Left renal cortex interstitium (tissue), 4 donors: ENCODE results near the gene ELAC1. TPM values are rescaled to one million over a fixed set of nuclear protein-coding genes. Genes with fewer than 3 reads are reported as not detected.
"Not testable (repeated sequence)": the region's sequence is repeated elsewhere in the genome, so short reads cannot be mapped to it uniquely, and the experiment has no call there.

ENCODE experiments used
- DNase-seq, 4 donors: peaks; one replicate each; pipeline ENCODE4 v3.0.0-alpha.2; 2013; ENCODE audit warnings: low read depth in 4 of 4, low spot score in 2 of 4, missing footprints in 1 of 4
- polyA plus RNA-seq, 4 donors: library from polyadenylated mRNA; unstranded; fragments of 120-200 nt; gene quantifications; one replicate each; pipeline ENCODE4 v1.2.1, GENCODE V29; 2013; ENCODE audit not compliant: insufficient read length in 4 of 4

The ELAC1 gene, protein sequence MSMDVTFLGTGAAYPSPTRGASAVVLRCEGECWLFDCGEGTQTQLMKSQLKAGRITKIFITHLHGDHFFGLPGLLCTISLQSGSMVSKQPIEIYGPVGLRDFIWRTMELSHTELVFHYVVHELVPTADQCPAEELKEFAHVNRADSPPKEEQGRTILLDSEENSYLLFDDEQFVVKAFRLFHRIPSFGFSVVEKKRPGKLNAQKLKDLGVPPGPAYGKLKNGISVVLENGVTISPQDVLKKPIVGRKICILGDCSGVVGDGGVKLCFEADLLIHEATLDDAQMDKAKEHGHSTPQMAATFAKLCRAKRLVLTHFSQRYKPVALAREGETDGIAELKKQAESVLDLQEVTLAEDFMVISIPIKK
- 10 to 100 TPM; 15.4 to 17.9 (median 17.0) TPM for polyA plus RNA-seq

DNA sequence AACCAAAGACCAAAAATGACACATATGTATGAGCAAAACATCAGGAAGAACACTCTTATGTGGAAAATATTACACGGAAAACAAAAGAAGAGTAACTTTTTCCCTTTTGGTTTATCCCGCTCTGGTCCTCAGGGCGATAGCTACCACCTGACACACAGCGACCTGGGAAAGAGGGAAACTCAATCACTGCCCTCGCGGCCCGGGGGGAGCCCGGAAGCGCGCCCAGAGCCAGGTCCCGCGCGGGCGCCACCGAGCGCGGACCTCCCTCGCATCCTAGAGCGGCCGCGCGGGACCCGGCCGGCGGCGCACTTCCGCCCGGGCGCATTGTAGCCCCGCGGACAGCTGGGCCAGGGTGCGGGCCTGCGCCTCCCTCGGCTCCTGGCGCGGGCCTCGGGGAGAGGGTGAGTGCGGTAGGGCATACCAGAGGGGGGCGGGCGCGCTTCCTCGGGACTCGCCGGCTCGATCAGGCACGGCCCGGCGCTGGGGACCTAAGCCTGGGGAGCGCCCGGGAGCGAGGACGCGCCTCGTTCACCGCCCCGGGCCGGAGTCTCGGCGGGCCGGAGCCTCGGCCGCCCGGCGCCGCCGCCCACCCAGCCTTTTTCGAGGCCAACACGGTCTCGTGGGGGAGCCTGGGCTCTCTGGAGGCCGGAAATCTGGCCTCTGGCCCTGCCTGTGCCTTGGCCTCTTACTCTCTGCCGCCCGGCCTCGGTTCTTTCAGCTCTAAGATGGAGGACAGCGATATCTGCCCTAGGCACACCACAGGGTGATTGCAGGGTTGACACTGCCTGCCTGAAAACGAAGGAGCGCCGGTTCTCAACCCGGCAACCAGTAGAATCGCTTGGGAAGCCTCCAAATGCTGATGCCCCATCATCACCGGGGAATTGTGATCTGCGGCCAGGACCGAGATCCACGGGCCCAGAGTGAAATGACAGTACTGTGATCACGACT, at the start of gene ELAC1:
TSS of gene ELAC1 (plus strand) at position 327 of the 948 bp plus-strand sequence. CDS start 6,365 bp downstream, outside the sequence.
- DNase-seq: peak; percentile 55 to 70 (median 64)

DNA sequence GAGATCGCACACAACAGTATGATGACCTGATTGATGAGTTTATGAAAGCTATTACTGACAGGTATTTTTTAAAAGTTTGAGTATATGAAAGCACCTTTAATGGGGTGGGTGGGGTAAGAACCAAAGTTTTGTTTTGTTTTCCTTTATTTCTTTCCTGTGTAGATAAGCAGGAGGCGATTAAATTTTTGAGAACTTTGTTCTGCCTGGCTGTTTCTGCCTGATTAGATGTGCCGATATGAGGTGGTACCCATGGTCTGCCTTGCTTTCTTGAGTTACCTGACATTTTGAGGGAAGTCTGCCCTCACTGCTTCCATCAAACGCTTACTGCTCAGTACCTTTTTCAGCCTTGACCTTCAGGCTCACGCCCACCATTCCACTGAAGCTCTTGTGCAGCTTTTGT, 49.7 kb upstream of the ELAC1 start:
- no peak for DNase-seq

DNA sequence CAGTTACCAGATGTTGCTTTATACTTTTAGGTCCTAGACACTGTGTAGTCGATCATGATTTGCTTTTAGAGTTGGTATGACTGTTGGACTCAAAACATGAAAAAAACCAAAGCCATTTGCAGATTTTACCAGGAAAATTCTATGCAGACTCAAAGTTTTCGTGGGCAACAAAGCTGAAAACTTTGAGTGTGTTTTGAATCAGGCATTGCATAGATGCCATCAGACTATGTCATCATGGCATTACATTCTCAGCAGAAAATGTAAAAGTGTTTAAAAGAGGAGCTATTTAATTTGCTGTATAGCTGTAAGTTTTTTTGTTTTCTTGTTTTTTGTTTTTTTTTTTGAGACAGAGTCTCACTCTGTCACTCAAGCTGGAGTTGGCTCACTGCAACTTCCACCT, 43.5 kb upstream of the ELAC1 start:
- no peak for DNase-seq

DNA sequence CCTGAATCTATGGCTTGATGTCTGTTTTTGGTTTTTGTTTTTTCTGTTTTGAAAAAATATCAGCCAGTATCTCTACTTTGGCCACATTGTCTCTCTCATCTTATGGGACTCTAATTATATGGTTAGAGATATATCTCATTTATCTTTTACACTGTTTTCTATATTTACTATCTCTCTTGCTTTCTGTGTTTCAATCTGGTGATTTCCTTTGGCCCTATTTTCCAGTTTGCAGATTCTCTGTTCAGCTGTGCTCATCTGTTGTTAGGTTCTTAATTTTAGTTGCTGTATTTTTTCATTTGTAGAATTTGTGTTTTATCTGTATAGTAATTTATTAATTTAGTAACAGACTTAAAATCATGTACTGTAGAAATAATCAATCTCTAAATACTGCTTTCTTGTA, 41.3 kb upstream of the ELAC1 start:
- no peak for DNase-seq

DNA sequence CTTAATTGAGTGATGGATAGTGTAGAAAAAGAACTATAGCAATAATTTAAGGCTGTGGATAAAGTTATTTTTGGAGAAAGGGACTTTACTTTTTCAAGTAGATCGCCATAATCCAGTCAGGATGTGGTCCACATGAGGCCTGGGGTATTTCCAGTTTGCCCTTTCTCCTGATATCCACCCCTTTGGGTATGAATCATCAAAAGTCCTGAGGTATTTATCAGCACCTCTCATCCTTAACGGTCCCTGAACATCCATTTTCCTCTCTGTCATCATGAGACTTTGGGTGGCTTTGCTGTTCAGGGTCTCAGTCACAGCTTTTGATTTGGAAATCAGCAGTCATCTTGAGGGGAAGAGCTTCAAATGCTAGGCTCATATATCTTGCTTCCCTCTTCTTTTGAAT, 39.3 kb upstream of the ELAC1 start:
- no peak for DNase-seq

DNA sequence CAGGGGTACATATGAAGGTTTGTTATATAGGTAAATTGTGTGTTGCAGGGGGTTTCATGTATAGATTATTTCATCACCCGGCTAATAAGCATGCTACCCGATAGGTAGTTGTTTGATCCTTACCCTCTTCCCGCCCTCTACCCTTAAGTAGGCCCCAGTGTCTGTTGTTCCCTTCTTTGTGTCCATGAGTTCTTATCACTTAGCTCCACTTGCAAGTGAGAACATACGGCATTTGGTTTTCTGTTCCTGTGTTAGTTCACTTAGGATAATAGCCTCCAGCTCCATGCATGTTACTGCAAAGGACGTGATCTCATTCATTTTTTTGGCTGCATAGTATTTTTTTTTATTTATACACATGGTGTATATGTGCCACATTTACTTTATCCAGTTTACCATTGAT, 34.2 kb upstream of the ELAC1 start:
- no peak for DNase-seq

DNA sequence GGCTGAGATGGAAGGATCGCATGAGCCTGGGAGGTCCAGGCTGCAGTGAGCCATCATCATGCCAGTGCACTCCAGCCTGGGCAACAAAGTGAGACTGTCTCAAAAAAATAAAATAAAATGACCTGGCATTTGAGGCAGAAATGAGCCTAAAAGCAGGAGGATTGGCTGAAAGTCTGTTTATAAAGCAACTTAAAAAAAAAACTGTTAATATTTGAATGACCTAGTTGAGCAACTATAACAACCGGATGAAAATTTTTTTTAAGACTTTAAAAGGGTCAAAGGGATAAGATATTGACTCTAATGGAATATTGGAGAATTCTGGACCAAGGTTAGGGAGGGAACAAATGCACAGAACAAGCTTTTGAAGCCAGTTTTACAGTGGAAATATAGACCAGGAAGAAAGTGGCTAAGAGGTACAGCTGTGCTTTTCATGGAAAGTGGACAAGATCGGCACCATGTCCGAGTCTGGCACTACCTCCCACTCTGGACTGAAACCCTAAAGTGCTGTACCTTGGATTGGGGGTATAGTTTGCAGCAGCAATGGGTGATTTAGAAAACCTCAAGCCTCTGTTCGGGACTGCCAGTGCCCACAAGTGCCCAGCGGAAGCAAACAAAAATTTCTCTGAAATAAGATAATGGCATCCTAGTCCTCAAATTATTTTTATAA, 33.2 kb upstream of the ELAC1 start:
- no peak for DNase-seq

DNA sequence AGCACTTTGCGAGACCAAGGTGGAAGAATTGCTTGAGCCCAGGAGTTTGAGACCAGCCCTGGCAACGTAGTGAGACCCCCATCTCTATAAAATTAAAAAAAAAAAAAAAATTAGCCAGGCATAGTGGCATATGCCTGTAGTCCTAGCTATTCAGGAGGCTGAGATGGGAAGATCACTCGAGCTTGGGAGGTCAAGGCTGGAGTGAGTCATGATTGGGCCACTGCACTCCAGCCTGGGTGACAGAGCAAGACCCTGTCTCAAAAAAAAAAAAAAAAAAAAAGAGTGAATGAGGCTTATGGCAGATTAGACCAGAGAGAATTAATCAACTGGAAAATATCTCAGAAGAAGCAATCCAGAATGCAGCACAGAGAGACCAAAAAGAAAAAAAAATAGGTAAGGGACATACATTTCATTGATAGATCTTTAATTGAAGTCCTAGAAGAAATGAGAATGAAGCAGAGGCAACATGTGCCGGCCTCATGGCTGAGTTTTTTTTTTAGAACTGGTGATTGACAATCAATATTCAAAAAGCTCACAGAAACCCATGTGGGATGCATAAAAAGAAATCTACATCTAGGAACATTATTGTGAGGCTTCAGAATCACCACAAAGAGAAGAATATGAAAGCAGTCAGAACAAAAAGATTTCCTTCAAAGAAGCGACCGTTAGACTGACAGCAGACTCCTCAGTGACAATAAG, 32.2 kb upstream of the ELAC1 start:
- no peak for DNase-seq

DNA sequence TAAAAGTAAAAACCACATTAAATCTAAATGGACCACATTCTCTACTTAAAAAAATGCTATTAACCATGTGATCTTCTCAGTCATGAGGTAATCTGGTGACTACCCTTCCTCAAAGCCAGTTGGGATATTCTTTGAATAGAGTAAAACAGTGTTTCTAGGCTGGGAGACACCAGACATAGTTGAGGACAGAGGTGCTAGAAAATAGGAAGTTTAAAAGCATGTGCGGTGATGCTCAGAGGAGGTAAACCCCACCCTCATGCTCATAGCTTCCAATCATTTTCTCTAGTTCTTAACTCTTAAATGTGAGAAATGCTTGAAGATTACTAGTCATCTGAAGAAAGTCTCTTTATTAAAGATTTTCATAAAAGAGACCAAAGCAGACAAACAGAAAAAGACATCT, 30.7 kb upstream of the ELAC1 start:
- no peak for DNase-seq

DNA sequence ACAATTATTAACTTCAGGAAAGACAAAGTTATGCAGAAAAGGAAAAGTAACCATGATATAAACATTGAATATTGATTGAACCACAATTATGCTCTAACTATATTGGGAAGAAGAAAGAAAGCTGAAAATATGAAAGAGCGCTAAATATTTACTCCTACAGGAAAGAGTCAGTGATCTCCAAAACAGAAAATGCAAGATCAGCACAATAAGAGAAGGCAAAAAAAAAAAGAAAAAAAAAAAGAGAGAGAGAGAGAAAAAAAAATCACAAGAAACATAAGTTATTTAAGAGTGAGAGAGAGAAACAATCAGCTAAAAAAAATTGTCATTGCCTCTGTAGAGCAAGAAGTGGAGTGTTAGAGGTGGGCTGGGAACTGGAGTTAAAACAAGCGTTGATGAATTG, 28.9 kb upstream of the ELAC1 start:
- DNase-seq: no peak

DNA sequence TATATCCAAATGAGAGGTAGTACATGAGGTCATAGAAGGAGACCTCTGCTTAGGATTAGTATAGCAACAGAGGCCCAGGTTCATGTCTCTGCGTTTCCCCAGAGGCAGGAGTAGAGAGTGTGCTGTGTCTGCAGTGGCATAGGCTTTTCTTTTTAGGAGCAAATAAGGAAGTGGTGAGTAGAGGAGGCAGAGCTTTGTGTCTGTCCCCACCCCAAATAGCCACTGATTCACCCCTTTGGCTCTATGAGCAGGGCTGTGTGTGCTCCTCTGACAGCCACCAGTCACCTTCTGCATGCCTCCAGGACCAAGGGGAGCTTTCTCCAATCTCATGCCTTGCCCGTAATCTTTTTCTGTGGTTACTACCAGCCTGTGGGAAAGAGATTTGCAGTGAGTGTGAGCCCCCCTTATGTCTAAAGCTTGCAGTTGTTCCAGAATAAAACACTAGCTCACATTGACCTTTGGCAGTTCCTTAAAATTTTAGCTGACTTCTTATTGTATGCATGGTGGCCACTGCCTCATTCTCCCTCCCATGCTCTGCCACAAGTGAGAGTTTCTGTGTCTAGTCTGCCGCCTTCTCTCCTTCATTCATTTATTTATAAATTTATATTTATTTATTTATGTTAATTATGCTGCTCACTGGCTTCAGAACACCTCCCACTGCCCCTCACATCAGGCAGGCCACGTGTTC, 23.5 kb upstream of the ELAC1 start:
- no peak for DNase-seq

DNA sequence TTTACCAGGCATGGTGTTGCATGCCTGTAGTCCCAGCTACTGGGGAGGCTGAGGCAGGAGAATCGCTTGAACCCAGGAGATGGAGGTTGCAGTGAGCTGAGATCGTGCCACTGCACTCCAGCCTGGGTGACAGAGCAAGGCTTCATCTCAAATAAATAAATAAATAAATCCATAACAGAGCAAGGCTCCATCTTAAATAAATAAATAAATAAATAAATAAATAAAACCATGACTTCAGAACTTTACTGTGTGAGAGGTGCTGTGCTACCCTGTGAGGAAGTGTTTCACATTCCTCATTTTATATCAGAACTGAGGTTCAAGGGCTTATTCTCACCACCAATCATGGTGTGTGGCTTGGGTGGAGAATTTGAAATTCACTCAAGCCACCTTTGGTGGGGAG, 21.9 kb upstream of the ELAC1 start:
- not testable (repeated sequence) for DNase-seq

DNA sequence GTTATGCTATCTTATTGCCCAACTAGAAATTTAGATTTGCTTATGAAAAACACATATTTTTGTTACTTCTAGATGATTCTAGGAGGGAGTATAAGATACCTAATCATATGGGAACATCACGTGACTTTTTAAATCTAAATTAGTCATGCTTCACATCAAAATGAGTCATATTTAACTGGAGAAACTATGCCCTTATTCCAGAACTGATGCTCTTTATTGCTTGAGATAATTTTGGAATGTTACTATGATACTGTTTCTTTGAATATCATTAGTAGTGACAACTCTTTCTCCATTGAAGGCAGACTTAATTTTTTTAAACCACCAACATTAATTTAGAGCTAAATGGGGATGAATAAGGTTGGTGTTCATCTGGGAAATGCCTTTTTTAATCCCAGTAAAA, 19.9 kb upstream of the ELAC1 start:
- DNase-seq: no peak

DNA sequence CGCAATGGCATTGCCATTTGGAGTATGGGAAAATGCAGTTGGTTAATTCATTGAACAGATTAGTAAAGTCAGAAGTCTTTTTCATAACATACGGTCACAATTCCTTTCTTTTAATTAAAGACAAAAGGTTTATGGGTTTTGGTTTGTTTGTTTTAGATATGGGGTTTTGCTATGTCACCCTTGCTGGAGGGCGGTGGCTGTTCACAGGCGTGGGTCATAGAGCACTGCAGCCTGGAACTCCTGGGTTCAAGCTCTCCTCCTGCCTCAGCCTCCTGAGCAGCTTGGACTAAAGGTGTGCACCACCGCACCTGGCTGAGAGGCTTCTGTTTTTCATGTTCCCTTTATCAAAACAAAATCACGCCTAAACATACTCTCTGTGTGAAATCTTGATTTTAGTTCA, 18.7 kb upstream of the ELAC1 start:
- DNase-seq: no peak

DNA sequence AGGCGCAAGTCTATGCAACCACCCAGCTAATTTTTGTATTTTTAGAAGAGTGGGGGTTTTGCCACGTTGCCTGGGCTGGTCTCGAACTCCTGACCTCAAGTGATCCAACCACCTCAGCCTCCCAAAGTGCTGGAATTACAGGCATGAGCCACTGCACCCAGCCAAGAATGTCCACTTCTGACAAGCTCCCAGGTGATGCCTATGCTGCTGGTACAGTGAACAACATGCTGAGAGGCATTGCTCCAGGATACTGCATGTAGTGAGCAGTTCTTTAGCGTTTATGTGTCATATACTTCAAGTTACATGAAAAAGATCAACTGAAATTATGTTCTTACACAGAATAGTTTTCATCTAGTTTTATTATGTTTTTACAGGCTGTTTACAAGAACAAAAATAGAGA, 17.2 kb upstream of the ELAC1 start:
- no peak for DNase-seq

DNA sequence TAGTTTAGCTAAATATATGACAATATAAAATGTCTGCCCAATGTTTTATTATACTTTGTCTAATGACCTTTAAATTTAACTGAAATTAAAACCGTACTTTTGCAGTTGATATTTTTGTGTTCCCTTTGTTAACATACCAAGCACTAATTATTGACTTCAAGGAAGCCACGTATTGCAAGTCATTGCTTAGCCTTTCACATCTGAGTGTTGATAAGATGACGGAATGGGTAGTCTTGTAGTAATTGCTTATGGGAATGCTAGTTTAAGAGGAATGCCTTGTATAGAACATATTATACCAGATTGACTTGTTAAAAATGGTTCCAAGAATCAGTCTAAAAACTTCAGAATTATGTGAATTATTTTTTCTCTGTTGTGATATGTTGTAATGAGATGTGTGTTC, 14.0 kb upstream of the ELAC1 start:
- DNase-seq: no peak

DNA sequence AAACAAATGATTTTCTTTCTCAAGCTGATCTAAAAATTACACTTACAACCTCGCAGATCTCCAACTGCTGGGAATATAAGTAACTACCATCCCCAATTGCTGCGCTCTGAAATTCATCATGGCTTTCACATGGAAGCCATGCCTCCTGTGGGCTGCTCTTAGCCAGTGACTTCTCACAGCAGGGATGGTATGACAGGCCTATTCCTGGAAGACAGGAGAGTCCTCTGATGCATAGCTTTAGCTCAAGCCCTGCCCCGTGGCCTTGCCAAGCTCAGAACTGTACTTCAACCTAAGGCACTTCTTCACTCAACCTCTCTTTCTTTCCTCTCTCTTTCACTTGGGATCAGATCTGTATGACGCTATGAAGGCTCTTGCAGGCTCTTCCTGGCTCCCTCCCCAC, 12.6 kb upstream of the ELAC1 start:
- DNase-seq: no peak

DNA sequence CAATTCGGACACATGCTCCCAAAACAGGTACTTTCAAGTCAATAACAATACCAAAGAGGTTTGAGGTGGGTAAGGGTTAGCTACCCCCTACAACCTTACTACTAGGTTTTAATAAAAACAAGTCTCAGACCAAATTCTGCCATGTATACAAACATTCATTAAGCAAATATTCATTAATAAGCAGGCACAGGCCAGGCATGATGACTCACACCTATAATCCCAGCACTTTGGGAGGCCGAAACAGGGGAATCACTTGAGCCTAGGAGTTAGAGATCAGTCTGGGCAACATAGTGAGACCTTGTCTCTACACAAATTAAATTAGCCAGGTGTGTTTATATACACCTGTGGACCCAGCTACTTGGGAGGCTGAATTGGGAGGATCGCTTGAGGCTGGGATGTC, 11.7 kb upstream of the ELAC1 start:
- DNase-seq: no peak

DNA sequence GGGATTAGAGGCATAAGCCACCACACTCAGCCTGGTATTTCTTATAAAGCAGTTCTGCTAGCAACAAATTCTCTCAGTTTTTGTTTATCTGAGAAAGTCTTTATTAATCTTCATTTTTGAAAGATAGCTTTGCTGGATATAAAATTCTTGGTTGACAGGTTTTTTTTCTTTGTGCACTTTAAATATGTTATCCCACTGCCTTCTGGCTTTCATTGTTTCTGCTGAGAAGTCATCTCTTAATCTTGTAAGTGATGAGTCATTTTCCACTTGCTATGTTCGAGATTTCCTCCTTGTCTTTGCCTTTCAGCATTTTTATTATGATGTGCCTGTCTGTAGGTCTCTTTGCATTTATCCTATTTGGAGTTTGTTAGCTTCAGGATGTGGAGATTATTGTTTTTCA, 5.9 kb upstream of the ELAC1 start:
- DNase-seq: no peak

DNA sequence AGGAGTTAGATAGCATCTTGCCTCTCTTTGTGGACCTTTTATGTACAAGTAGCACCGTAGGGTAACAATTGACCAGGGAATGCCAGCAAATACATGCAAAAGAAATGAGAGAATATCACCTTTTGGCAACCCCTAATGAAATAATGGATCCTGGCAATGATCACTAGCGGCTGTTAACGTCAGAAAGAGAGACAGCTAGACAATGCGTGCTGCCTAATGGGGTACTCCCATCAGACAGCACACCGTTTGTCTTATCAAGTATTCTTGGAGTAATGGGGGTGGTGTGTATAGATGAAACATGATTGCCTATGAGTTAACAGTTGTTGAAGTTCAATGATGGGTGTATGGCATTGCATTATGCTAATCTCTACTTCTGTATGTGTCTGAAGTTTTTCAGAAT, 1.6 kb downstream of the ELAC1 start:
- no peak for DNase-seq
